Fibroblast of skin of left quadriceps (primary cell): ENCODE results near the gene TSPAN33.
"Not testable (repeated sequence)": the region's sequence is repeated elsewhere in the genome, so short reads cannot be mapped to it uniquely, and the experiment has no call there.

Experiments used
- DNase-seq, 2 experiments: peaks; one replicate each; pipeline ENCODE4 v3.0.0-alpha.2; 2013; ENCODE audit warnings: low read depth in 2 of 2

The TSPAN33 gene

DNA sequence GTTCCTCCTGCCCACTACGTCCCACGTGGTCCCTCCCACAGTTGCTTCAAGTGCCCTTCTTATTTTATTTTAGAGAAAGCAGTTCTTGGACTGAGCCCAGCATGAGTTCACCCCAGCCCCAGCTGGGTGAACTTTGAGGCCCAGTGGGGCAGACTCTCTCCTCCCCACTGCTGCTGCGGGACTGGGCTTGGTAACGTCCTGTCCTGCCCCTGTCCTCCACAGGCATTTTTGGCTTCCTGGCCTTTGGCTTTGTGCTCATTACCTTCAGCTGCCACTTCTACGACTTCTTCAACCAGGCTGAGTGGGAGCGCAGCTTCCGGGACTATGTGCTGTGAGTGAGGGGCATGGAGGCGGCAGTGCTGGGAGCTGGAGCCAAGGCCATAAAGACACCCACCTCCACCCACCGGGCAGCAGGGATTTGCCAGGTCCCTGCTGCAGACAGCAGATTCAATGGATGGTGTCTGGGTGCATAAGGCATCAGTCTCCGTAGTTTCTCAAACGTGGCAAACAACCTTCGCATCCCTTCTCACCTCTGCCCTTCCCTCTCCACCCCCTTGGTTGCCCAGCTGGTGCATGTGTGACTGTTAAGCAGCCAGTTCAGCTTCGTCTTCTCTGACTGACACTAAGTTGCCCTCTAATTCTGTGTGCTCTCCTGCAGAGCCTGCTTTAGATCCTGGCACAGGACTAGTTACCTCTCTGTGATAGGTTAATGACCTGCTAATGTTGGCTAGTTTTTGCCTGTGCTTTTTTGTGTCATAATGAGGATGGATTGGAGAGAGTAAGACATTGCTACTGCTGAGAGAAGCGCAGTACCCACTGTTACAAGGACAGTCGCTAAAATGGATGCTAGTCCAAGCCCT is 64.8 kb downstream of the TSPAN33 start:
- no peak for DNase-seq

DNA sequence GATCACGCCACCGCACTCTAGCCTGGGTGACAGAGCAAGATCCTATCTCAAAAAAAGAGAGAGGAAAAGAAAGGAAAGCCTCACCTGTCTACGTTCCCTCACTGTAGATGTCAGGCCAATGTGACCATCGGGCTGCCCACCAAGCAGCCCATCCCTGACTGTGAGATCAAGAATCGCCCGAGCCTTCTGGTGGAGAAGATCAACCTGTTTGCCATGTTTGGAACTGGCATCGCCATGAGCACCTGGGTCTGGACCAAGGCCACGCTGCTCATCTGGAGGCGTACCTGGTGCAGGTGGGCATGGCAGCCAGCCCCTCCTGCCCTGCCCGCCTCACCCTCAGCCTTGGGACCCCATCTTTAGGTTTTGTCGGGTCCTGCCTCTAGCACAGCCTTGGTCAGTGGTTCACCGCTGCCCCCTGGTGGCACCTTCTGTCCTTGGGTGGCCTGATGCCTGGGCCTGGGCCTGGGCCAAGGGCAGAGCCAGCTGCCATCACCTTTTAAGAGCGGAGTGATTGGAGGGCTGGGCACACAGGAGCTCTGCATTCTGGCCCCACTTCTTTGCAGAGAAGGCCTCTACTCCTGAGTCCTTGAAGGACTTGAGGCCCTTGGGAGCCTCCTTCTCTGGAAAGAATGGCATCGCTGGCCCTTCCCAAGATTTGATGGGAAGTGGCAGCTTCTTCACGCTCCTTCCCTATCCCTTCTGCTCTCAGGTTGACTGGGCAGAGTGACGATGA is 65.9 kb downstream of the TSPAN33 start:
- DNase-seq = no peak

DNA sequence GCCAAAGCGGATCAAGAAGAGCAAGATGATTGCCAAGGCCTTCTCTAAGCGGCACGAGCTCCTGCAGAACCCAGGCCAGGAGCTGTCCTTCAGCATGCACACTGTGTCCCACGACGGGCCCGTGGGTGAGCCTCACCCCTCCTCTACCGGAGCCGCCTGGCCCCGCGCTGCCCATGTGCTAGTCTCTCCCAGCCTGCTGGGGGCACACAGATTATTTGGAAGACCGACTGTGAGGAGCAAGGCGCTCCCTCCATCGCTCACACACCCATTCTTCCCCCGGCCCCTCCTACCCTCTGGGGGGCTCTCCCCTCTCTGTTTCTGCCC is 66.4 kb downstream of the TSPAN33 start:
- no peak for DNase-seq

DNA sequence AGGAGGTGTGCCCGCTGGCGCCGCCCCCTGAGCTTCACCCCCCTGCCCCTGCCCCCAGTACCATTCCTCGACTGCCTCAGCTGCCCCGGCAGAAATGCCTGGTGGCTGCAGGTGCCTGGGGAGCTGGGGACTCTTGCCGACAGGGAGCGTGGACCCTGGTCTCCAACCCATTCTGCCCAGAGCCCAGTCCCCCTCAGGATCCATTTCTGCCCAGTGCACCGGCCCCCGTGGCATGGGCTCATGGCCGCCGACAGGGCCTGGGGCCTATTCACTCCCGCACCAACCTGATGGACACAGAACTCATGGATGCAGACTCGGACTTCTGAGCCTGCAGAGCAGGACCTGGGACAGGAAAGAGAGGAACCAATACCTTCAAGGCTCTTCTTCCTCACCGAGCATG is 67.6 kb downstream of the TSPAN33 start:
- DNase-seq = no peak

DNA sequence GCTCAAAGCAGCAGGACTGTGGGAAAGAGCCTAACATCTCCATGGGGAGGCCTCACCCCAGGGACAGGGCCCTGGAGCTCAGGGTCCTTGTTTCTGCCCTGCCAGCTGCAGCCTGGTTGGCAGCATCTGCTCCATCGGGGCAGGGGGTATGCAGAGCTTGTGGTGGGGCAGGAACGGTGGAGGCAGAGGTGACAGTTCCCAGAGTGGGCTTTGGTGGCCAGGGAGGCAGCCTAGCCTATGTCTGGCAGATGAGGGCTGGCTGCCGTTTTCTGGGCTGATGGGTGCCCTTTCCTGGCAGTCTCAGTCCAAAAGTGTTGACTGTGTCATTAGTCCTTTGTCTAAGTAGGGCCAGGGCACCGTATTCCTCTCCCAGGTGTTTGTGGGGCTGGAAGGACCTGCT is 68.1 kb downstream of the TSPAN33 start:
- no peak for DNase-seq

DNA sequence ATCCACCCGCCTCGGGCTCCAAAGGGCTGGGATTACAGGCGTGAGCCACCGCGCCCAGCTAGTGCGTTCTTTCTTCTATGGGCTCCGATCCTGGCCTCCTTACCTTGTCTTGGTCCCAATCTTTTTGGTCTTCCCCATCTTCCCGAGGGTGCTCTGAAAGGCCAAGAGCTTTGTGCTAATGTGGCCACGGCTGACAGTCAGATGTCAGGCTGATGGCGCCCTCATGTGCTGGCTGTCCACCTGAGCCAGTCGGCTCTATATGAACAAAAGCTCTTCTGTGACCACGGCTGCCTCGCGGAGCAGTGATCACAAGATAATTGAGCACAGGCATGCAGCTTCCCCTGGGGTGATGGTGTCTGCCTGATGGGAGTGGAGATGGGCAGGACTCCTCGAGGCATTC is 69.3 kb downstream of the TSPAN33 start:
- DNase-seq = no peak

DNA sequence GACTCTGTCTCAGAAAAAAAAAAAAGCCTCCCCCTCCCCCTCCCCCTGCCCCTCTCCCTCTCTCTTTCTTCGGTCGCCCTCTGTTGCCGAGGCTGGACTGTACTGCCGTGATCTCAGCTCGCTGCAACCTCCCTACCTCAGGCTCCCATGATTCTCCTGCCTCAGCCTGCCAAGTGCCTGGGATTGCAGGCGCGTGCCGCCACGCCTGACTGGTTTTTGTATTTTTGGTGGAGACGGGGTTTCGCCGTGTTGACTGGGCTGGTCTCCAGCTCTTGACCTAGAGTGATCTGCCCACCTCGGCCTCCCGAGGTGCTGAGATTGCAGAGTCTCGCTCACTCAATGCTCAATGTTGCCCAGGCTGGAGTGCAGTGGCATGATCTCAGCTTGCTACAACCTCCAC is 71.2 kb downstream of the TSPAN33 start:
- DNase-seq = not testable (repeated sequence)

DNA sequence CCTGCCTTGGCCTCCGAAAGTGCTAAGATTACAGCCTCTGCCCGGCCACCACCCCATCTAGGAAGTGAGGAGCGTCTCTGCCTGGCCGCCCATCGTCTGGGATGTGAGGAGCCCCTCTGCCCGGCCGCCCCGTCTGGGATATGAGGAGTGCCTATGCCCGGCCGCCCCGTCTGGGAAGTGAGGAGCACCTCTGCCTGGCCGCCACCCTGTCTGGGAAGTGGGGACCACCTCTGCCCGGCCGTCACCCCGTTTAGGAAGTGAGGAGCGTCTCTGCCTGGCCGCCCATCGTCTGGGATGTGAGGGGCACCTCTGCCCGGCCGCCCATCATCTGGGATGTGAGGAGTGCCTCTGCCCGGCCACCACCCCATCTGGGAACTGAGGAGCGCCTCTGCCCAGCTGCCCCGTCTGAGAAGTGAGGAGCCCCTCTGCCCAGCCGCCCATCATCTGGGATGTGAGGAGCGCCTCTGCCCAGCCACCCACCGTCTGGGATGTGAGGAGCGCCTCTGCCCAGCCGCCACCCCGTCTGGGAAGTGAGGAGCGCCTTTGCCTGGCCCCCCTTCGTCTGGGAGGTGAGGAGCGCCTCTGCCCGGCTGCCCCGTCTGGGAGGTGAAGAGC is 71.7 kb downstream of the TSPAN33 start:
- DNase-seq = not testable (repeated sequence)

DNA sequence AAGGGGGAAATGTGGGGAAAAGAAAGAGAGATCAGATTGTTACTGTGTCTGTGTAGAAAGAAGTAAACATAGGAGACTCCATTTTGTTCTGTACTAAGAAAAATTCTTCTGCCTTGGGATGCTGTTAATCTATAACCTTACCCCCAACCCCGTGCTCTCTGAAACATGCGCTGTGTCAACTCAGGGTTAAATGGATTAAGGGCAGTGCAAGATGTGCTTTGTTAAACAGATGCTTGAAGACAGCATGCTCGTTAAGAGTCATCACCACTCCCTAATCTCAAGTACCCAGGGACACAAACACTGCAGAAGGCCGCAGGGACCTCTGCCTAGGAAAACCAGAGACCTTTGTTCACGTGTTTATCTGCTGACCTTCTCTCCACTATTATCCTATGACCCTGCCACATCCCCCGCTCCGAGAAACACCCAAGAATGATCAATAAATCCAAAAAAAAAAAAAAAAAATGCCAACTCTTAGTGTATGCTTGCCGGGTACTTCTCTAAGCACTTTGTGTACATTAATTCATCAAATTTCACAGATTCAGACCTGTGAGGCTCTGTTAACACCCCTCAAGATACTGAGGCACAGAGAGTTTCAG is 72.4 kb downstream of the TSPAN33 start:
- DNase-seq = not testable (repeated sequence)

DNA sequence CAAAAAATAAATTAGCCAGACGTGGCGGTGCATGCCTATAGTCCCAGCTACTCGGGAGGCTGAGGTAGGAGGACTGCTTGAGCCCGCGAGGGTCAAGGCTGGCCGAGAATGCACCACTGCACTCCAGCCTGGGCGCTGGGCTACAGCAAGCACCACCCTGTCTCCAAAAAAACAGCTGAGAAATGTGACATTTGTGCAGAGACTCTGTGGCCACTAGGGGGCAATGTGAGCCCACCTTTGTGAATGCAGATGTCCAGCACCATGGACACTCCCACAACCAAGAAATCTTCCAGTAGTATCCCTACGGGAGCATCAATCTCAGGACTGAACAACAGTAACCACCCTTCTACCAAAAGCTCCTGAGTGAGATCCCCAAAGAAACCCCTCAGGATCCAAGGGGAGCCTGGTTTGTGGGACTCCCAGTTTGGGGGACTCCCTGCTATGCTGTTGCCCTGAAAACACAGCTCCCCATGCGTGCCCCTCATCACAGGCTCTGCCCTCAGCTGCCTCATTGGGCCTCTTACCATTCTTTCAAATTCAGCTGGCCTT is 74.1 kb downstream of the TSPAN33 start:
- DNase-seq = peak; percentile 56 to 57

DNA sequence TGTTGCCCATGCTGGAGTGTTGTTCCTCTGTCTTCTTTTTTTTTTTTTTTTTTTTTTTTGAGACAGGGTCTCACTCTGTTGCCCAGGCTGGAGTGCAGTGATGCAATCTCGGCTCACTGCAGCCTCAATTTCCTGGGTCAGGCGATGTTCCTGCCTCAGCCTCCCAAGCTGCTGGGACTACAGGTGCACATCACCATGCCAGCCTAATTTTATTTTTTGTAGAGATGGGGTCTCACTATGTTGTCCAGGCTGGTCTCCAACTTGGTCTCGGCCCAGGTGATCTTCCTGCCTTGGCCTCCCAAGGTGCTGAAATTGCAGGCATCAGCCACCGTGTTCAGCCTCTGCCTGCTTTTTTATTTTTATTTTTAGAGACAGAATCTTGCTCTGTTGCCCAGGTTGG is 74.7 kb downstream of the TSPAN33 start:
- DNase-seq = not testable (repeated sequence)
